ENCODE results near the gene SEL1L3.

- TF ChIP-seq POLR2A (IDR thresholded peaks at IDR 0.05; ENCODE audit: low read length) (no peak), GATA1 (IDR thresholded peaks at IDR 0.05; ENCODE audit: low read depth, low read length) (no peak)
These were observed 47.2 kb downstream of the SEL1L3 start for GRCh38 chr4:25815586-25815985.
